NCI-H345 (cell line): ENCODE data around the gene SULT4A1.

Experiments used
- DNase-seq: peaks from one replicate; lab custom pipeline; 2025; lab: John Stamatoyannopoulos, UW

Gene SULT4A1

DNA sequence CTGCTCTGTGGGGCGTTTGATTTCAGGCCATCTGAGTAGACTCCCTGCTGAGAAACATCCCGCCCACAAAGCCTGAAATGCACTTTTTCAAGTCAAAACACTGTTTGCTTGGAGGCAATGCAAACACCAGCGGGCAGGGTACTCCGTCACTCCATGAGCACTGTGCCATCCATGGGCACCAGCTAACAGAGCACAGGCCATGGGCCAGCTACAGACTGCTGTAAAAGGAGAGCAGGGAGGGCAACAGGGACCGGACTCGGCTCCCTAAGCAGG is 33.7 kb downstream of the SULT4A1 start:
- DNase-seq = no peak

DNA sequence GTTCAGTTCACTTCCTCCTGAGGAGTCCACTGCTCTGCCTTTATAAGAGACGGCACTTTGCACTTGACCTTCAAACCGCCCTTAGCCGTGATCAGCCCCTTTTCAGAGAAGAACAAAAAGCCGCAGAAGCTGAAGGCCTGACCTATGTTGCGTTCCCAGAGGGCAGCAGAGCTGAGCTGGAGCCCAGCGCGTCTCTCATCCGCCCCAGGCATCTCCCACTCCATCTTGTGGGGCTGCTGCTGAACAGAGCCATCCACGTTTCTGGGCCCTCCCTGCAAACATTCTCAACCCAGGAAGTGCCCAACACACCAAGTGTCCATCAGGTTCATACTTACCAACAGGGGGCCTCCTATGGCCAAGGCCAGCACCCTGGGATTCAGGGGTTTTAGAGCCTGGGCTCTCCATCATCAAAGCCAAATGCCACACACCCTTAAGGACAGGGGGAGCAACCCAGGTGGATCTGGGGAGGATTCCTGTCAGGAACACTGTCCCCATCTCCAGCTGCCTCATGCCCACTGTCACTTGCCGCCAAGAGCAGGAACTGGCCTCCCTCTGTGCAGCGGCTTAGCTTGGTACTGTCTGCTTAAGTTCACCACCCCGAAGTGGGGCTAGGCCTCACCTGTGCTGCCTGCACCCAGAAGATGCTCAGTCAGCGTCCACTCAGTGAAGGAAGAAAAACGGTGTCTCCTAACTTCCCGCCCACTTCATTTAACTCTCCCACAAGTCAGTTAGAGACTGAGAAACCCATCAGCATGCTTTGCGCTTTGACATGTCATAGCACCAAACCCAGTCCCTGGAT is 34.2 kb downstream of the SULT4A1 start:
- no peak for DNase-seq

DNA sequence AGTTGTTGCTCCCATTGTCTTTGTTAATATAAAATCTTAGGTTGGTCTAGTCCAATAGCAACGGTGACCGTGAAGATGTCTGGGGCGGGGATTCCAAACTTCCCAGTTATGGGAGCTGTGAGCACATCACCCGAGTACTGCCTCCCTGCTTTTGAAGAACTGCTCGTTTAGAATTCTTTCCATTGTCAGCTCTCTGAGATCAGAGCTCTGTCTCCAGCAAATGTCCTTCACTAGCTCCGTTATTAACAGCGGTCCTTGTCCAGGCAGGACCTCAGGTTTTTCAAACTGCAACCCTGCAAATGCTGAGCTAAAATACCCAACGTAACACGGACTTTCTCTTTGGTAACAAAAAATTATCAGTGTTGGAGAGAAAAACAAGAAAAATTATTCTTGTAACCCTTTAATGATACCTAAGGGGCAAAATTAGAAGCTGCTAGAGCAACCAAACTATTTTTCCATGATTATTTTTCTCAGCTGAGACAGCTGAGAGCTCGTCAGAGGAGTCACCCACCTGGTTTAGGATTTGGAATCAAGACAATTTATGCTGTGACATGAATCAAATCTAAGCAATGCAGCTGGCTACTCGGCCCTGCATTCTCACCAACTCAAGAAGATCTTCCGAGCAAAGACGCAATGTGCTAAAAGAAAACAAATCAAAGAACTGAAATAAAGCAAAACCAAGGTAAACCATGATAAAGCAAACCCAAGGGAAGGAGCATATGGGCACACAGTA is 35.1 kb downstream of the SULT4A1 start:
- no peak for DNase-seq

DNA sequence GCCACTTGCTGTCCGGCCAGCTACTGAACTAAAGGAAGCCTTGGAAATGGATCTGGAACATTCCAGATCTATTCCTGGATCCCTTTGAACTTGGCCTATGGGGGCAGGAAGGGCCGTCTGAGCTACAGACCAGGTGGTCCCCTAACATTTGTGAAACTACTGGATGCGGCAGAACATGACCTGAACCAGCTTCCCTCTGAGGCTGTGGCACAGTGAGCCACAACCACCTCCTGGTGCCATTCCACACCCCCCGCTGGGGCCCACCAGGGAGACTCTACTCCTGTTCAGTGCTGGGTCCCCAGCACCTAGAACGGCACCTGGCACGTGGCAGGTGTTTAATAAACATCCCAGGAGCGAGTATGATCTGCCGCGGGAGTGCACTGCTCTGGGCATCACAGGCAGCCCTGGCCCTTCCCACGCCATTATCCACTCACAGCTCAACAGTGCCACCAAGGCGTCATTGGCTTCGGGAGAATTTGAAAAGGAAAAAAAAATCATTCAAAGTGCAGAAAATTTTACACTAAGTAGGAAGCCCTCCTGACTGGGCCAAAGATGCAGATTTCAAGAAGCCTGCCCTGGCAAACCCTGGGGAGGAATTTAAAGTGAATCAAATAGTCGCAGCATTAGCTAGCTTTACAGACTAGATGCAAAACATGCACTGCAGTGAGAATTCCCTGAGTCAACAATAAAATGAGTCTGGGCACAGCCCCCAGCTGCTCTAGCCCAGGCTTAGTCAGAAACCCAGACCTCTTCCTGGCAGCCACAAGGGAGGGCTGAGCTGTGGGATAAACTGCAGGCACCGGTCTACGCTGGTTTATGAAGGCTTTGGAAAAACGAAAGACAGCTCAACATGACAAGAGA is 35.9 kb downstream of the SULT4A1 start:
- peak; percentile 4 for DNase-seq

DNA sequence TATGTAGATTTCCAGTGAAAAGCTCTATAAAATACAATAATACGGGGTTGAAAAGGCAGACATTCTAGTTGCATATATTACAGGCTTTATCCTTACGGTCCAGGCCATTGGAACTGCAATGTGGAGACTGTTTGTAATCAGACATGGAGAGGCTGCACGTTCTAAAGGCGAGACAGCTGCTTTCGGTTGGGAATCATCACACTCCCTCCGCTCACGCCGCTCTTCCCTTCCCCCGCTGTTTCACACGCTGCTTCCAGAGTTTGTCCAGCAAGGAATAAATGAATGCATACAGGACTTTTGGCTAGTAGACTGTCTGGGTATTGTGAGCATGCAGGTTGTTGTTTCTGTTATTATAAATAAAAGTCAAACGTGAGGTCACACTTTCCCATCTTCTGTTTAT is 36.7 kb downstream of the SULT4A1 start:
- DNase-seq = no peak

DNA sequence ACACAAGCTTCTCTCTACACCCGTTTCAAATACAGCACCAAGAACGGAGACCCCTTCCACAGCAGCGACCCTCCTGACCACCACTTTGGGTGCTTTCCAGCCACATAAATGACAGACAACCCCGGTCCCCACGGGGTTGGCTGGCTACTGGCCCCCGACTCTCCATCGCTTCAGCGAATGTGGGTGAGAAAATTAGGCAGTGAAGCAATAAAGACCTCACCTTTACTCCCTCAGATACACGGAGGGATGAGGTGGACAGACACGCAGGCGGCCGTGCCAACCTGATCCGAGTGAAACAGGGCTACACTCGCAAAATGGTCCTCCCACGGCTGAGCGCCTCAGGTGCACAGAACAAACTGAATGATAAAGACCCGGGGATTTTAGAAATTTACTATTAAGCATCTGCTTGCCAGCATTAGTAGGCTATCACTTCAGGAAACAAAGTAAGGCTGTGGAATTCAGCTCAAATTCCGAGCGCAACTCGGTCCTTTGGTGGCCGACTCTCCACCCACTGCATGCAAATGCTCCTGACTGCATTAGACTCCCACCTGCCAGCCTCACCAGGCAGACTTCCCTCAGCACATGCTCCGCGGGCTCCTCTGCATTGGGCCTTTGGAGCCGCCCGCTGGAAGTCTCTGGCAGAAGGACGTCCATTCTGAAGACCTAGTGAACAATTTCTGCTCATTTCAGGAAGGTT is 37.4 kb downstream of the SULT4A1 start:
- DNase-seq = no peak

DNA sequence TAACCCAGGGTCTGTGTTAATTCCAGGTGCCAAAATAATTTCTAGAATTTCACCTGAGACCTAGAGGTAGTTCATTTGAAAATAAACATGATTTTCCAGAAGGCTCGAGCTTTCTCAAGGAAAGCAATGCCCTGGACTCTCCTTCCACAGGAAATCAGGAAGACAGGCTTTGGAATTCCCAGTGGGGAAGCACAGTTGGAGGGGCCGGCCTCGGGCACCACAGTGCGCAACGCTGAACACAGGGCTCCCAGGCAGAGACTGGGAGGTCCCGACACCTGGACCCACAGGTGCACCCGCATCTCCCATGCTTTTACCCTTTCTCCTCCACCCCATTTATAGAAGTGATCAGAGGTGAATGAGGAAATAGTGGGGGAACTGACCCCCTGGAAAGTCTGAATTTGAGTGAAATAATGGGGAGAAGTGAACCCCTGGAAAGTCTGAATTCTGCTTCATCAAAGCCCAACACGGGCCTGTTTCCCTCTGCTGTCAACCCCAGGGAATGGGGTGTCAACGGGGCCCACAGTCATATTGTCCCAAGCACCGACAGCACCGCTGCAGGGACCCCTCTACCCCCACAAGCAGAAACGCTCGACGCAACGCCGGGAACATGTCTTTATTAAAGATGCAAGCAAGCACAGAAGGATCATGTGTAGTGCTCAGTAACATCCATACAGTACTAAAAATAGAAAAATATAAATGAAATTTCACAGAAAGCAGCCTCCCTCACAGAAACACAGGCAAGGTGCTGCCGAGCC is 38.2 kb downstream of the SULT4A1 start:
- DNase-seq = no peak

DNA sequence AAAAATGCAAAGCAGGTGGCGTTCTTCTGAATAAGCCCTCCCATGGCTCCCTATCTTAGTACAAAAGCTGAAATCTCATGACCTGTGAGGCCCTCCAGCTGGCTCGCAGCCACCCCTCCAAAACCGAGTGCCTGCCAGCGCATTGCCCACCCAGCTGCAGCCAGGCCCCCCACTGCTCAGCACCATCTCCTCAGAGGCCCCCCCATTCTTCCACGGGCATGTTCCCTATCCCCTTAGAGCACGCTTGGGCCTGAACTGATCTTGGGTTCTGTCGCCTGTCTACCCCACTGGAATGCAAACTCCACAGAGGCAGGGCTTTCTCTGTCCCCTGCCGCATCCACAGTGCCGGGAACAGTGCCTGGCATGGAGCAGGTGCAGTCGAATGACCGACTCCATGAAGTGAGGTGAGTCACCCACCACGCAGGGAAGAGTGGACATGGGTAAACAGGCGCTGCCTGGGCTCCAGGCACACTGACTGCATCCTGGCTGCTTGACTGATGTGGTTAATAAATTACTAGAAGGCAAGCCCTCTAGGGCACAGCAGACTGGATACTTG is 38.9 kb downstream of the SULT4A1 start:
- peak; percentile 36 for DNase-seq

DNA sequence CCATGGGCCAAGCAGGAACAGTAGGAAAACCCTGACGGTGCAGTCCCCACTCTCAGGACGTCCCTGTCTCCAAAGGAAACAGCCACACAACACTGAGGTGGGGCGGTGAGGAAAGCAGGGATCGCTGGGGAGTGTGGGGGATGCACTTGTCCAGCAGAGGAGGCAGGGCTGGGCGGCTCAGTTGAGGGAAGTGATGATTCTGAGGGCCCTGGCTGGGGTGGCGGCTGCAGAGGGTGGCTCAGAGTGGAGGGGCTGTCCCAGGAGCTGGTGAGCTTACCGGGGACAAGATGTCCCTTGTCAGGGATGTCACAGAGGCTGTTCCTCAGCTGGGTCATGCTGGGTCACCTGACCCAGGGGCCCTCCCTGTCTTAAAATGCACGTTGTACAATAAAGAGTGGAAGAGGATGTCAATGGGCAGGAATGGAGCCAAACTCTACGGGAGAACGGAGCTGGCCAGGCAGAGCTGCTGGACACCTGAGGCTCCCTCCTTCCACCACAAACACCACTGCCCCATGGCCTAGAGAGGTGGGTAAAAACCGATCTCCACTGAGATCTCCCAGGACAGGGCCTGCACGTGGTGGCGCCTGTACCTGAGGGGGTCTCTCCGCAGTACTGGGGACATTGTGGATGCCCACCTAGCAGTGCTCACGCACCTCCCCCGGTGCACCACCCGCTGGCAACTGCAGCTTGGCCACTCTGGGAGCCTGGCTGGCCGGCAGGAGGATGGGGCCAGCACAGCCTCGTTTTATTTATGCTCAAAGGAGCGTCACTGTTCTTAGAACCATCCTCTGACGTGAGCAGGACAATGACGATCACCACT is 40.5 kb downstream of the SULT4A1 start:
- no peak for DNase-seq

DNA sequence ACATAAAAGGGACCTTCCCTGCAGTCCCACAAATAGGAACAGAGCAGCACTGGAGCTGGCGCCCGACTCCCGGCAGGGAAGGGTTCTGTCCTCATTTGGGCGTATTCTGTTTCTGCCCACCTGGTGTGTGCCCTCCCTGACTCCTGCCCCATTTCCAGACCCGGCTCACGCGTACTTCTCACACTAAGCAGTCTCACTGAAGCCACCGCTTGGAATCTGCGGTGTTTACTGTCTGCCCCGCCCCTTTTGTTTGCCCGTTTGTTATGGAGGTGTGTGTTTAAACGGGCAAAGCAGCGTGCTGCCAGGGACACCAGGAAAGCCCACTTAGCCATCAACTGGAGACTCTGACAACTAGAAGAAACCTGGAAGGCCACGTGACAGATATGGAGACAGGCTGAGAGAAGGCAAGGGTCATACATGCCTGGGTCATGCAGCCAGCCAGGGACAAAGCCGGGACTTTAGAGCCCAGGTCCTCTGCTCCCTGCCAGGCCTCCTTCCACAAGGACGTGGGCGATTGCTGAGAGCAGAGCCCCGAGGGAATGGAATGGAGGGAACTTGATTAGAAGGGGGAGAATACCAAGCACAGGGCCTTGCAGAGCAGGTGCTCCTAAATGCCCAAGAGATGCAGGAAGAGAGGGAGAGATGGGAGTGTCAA is 41.5 kb downstream of the SULT4A1 start:
- peak; percentile 39 for DNase-seq

DNA sequence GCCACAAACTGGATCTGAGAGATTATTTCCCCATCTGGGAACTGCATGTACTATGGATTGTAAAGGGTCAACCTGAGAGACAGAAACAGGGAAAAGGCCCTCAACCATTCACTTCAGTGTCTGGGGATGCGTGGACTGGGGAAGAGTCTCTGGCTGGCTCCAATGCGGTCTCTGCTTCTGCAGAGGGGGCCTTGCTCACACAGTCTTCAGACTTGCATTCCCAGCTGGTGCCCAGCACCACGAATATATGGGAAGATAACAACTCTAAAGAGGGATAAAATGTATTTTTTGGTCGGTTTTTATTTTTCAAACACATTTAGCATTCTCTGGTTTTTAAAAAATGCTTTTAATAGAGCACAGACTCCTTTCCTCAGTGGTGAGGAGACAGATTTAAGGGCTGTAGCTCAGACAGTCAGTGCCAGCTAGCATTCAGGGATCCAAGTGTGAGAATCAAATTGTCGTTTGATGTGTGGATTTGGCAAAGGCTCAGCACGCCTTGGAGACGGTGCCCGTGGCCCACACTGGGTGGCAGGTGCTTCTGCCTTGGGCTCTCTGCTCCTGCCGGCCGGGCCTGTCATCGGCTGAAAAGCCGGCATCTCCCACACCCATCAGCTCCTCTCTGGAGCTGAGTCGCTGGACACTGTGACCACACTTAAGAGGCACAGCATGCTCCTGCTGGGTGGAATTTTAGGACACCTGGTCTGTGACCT is 42.2 kb downstream of the SULT4A1 start:
- DNase-seq = no peak

DNA sequence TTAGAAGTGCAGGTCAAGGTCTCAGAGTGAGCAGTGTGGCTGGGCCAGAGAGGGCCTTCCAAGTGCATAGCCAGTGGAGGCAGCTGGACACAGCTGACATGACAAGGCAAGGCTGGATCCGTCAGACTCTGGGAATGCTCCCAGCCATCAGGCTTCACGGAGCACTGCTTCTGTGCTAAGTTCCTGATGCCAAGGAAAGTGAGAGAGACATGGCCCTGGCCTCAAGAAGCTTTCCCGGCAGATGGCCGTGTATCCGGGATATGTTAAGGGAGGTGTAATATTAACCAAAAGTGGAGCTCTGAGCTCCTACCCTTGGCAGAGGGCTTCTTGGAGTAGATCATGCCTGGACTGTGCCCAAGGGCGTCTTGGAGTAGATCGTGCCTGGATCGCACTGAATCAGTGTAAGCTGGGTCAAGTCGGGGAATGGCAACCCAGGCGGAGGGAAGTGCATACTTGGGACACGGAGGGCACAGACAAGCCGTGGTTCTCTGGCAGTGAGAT is 42.8 kb downstream of the SULT4A1 start:
- no peak for DNase-seq

DNA sequence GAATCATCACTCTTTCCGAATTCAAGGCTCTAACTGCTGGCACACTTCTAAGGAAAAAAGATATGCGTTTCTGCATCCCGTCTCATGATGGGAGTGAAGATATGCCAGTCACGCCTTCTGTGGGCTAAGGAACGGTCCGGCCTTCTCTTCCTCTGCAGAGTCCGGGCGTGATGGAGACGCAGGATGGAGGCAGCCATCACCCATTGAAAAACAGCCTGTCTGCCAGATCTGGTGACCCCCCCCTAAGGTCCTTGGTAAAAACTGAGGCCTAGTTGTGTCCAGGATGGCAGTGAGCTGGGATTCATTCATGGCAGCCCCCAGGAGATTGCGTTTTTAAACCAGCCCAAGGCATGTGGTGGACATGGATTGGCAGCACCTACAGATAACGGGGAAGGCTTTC is 43.3 kb downstream of the SULT4A1 start:
- no peak for DNase-seq

DNA sequence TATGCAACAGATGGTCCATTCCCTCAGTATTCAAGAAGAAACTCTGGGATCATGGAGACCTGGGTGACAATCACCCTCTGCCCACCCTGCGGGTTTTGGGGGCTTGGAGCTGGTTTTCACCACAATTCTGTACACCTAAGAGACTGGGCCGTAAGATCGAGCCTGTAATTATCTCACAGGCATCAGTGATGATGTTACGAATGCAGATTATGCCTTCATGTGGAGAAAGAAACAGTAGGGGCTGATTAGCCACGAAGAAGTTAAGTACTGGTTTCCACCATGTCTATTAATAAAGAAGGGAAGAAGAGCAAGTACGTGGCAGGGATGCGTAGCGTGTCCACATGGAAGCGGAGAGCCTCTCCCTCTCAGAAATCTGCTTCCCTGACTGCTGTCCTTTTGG is 44.9 kb downstream of the SULT4A1 start:
- DNase-seq = no peak

DNA sequence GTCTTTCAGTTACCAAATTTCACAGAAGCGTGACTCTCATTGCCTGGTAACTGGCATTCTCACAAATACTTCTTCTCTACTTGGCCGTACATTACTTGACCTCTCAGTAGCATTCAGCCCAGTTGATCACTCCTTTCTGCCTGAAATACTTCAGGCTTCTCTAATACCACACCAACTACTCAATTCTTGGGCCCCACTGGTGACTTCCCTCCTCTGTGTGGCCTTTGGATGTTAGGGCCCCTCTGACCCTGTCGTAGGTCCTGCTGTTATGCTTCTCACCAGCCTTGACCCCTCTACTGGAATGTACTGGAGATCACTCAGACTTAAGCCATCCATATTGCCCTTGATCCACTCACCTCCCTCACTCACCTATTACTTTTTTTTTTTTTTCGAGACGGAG is 48.0 kb downstream of the SULT4A1 start:
- DNase-seq = no peak

DNA sequence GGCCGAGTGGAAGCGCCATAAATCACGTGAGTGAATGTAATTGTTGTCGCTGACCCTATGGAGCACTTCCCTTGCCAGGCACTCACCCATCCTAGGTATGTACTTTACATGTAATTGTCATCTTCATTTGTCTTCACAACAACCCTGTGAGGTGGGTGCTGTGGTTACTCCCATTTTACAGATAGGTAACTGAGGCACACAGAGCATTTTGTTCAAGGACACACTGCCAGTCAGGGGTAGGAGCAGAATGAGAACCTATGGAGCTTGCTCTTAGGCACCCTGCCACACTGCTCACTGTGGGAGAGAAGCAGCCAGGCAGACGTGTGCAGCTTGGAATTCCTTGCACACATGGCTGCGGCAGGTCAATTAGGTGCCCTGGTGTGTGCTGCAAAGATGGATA is 49.4 kb downstream of the SULT4A1 start:
- no peak for DNase-seq

DNA sequence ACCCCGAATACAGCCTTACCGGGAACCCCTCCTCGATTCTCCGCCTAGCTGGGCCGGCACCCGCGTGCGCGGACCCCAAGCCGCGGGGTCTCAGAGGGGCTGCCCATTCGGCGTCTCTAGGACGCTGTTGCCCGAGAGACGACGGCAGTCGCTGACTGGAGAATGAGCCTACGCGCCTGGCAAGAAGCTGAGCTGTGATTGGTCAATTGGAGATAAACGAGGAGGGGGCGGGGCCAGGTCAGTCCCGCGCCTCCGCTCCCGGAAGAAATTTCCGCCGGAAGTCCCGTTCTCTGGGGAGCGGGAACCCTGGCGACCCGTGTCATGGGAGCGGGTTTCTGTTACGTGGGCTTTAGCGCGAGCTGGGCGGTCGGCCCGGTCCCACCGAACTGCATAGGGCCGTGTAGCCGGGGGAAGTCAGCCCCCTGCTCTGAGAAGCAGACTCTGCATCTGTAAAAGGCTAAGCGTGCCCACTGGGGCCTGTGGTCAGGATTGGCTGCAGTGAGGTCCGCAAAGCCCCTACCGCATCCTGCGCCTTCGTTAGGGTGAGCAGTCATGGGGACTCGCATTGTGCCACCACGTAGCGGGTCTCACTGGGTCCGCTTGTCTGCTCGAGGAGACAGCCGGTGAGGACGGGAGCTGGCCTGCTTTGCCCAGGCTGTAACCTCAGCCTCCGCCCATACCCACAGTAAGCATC is 50.0 kb downstream of the SULT4A1 start, which contains the start of gene EFCAB6:
TSS of gene EFCAB6 (minus strand) at position 157 of the 694 bp plus-strand sequence. CDS start 29,987 bp downstream, outside the sequence.
- peak; percentile 94 for DNase-seq

DNA sequence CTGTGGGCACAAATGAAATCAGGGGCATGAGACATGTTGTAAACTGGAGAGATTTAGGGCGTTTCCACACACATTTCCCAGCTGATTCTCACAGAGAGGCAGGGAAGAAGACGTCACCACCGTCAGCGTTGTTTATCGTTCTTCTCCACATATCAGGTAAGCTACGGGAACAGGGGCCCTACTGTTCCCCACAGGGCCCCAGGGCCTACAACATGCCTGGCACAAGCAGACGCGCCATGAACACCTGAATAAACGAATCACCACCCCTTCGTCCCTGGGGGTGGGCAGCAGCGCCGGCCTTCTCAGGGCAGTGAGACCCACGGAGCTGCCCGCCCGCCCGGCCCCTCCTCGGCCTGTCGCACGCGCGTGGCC is 50.5 kb downstream of the SULT4A1 start:
- DNase-seq = no peak
